ENCODE data around the gene A2M.

GRCh38 chr12:9104767-9105423, 10.8 kb downstream of the A2M start:
- no peak for TF ChIP-seq CTCF (IDR thresholded peaks at IDR 0.05)
- no peak for TF ChIP-seq POLR2A (IDR thresholded peaks at IDR 0.05)

Measured in adrenal gland (tissue), 5 donors.